HG03060 (cell line): ENCODE measurements around the gene INO80D.
"Not testable (repeated sequence)": the region's sequence is repeated elsewhere in the genome, so short reads cannot be mapped to it uniquely, and the experiment has no call there.

Source experiments
- ATAC-seq: cut with Tn5 transposase; IDR thresholded peaks from one replicate; pipeline ENCODE4 v1.9.1; 2021; ENCODE audit warnings: low read depth, moderate number of reproducible peaks; ENCODE audit not compliant: unreplicated experiment

INO80D gene

GRCh38 chr2:206085742-206086445, at the start of gene INO80D:
INO80D (minus strand) TSS chr2:206086174; CDS start chr2:206063016, 23,158 bp downstream.
- peak; percentile 85 for ATAC-seq

GRCh38 chr2:206127656-206128055, 41.7 kb upstream of the INO80D start:
- ATAC-seq: no peak

GRCh38 chr2:206125901-206126300, 39.9 kb upstream of the INO80D start:
- no peak for ATAC-seq

- not testable (repeated sequence) for ATAC-seq
Observed at GRCh38 chr2:206122569-206122968, 36.6 kb upstream of the INO80D start.

- ATAC-seq: no peak
Observed at GRCh38 chr2:206116278-206116677, 30.3 kb upstream of the INO80D start.

GRCh38 chr2:206115026-206115578, 29.1 kb upstream of the INO80D start:
- no peak for ATAC-seq

- ATAC-seq: no peak
Observed at GRCh38 chr2:206112846-206113547, 27.0 kb upstream of the INO80D start.

GRCh38 chr2:206112108-206112507, 26.1 kb upstream of the INO80D start:
- no peak for ATAC-seq

- ATAC-seq: no peak
Observed at GRCh38 chr2:206108713-206109112, 22.7 kb upstream of the INO80D start.

GRCh38 chr2:206105541-206105940, 19.6 kb upstream of the INO80D start:
- no peak for ATAC-seq

GRCh38 chr2:206105038-206105437, 19.1 kb upstream of the INO80D start:
- ATAC-seq: no peak

- ATAC-seq: not testable (repeated sequence)
Observed at GRCh38 chr2:206098872-206099271, 12.9 kb upstream of the INO80D start.

- ATAC-seq: no peak
Observed at GRCh38 chr2:206098471-206098870, 12.5 kb upstream of the INO80D start.

GRCh38 chr2:206096876-206097275, 10.9 kb upstream of the INO80D start:
- no peak for ATAC-seq

GRCh38 chr2:206095536-206096332, 9.8 kb upstream of the INO80D start:
- no peak for ATAC-seq

GRCh38 chr2:206092297-206092696, 6.3 kb upstream of the INO80D start:
- ATAC-seq: no peak

GRCh38 chr2:206088248-206088647, 2.3 kb upstream of the INO80D start:
- no peak for ATAC-seq

GRCh38 chr2:206086716-206087350, 859 bp upstream of the INO80D start:
- no peak for ATAC-seq

- peak; percentile 1 for ATAC-seq
Observed at GRCh38 chr2:206084870-206085741, 868 bp downstream of the INO80D start.
